Measurements from ENCODE around the gene CXCR2.

DNA sequence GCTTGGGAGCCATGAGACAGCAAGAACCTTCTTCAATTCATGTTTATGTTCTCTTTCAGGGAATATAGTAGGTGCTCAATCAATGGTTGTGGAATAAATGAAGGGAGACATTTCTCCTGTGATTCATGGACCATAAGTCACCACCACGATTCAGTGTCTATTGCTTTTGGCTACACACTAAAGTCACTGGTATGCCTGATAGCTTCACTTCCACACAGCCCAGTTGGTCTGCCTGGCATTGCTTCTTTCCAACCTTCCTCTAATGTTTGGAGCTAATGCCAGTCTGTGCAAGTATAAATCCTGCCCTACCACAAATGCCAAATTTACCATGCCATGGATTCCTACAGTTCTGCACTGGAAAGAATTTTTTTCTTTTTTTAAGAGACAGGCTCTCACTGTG lies 42.2 kb downstream of the CXCR2 start:
- no peak for TF ChIP-seq POLR2A (IDR thresholded peaks at IDR 0.05; ENCODE audit: low read length)
- TF ChIP-seq GATA1 (IDR thresholded peaks at IDR 0.05; ENCODE audit: low read depth, low read length) = no peak
